Rectal smooth muscle tissue (tissue), 1 donor: Measurements from ENCODE around the gene WRAP53.
"Not testable (repeated sequence)": the region's sequence is repeated elsewhere in the genome, so short reads cannot be mapped to it uniquely, and the experiment has no call there.

ENCODE experiments used
- H3K27ac ChIP-seq: one replicate; pipeline ENCODE4 v1.7.0; 2013; ENCODE audit warnings: low read depth, low read length, inconsistent platforms
- H3K27me3 ChIP-seq: one replicate; pipeline ENCODE4 v1.7.0; 2013; ENCODE audit warnings: low read length; ENCODE audit not compliant: control insufficient read depth, insufficient read depth
- H3K36me3 ChIP-seq: one replicate; pipeline ENCODE4 v1.7.0; 2013; ENCODE audit warnings: low read length; ENCODE audit not compliant: control insufficient read depth, insufficient read depth
- H3K4me1 ChIP-seq: one replicate; pipeline ENCODE4 v1.7.0; 2013; ENCODE audit warnings: low read length; ENCODE audit not compliant: control insufficient read depth, insufficient read depth
- H3K4me3 ChIP-seq: one replicate; pipeline ENCODE4 v1.7.0; 2013; ENCODE audit warnings: low read length
- H3K9ac ChIP-seq: one replicate; pipeline ENCODE4 v1.7.0; 2013; ENCODE audit warnings: low read length

WRAP53 gene

DNA sequence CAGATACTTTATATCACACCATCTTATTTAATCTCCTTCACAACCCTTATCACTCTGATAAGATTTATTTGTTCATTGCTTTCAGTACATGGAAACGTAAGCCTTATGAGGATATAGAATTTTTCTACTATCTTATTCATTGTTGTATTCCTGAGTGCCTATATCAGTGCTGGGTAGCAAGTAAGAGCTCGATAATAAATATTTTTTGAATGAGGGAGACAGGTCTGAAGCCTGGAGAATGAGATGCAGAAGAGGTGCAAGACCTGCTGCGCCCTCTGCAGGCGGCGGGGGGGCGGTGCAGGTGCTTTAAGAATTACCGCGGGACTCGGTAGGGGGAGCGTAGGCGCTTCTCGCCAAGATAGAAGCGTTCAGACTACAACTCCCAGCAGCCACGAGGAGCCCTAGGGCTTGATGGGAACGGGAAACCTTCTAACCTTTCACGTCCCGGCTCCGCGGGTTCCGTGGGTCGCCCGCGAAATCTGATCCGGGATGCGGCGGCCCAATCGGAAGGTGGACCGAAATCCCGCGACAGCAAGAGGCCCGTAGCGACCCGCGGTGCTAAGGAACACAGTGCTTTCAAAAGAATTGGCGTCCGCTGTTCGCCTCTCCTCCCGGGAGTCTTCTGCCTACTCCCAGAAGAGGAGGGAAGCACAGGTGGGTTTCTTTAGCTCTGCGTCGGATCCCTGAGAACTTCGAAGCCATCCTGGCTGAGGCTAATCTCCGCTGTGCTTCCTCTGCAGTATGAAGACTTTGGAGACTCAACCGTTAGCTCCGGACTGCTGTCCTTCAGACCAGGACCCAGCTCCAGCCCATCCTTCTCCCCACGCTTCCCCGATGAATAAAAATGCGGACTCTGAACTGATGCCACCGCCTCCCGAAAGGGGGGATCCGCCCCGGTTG is at the start of gene WRAP53:
Gene WRAP53 (plus strand): TSS at position 570 of the 900 bp plus-strand sequence. CDS start 172 bp downstream, at position 742.
- H3K27ac ChIP-seq: peak within 1 kb of the TSS; percentile 92
- peaks cover 23% of the 10 kb centered on the region for H3K4me1 ChIP-seq
- H3K9ac ChIP-seq: peak within 1 kb of the TSS; percentile 79
- peak within 1 kb of the TSS; percentile 86 for H3K4me3 ChIP-seq
- H3K27me3 ChIP-seq: no peaks in the 10 kb centered on the region
- no peaks in the 10 kb centered on the region for H3K36me3 ChIP-seq

DNA sequence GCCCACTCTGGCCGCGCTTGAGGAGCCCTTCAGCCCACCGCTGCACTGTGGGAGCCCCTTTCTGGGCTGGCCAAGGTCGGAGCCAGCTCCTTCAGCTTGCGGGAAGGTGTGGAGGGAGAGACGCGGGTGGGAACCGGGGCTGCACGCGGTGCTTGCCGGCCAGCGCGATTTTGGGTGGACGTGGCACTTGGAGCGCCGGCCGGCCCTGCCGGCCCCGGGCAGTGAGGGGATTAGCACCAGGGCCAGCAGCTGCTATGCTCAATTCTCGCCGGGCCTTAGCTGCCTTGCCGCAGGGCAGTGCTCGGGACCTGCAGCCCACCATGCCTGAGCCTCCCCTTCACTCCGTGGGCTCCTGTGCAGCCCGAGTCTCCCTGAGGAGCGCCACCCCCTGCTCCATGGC is 47.5 kb upstream of the WRAP53 start:
- Histone ChIP-seq H3K4me3 (no peak overlapping the region), H3K27me3 (no peaks in the 10 kb centered on the region), H3K9ac (no peak overlapping the region), H3K4me1 (no peaks in the 10 kb centered on the region), H3K36me3 (no peaks in the 10 kb centered on the region), H3K27ac (no peak overlapping the region)

DNA sequence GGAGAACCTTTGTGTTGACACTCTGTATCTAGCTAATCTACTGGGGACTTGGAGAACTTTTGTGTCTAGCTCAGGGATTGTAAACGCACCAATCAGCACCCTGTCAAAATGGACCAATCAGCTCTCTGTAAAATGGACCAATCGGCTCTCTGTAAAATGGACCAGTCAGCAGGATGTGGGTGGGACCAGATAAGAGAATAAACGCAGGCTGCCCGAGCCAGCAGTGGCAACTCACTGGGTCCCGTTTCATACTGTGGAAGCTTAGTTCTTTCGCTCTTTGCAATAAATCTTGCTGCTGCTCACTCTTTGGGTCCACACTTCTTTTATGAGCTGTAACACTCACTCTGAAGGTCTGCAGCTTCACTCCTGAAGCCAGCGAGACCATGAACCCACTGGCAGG is 46.6 kb upstream of the WRAP53 start:
- not testable (repeated sequence) for H3K4me1 ChIP-seq

DNA sequence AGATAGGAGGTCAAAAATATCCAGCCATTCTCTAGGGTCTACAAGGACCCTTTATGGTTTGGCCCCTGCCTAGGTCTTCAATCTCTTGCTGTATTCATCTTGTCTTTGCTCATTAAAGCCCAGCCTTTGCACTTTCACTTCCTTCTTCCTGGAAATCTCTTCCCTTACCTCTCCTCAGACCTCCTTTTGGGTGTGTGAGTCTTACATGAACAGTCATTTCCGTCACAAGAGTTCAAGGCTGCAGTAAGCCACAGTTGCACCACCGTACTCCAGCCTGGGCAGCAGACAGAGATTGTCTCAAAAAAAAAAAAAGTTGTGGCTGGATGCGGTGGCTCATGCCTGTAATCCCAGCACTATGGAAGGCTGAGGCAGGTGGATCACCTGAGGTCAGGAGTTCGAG is 43.5 kb upstream of the WRAP53 start:
- Histone ChIP-seq H3K27ac (no peak overlapping the region), H3K27me3 (peaks cover under 1% of the 10 kb centered on the region), H3K36me3 (no peaks in the 10 kb centered on the region), H3K9ac (no peak overlapping the region), H3K4me1 (no peaks in the 10 kb centered on the region), H3K4me3 (no peak overlapping the region)

More for the DNA sequence above, 46.6 kb upstream of the WRAP53 start:
- not testable (repeated sequence) for H3K27ac ChIP-seq, H3K9ac ChIP-seq, H3K27me3 ChIP-seq, H3K4me3 ChIP-seq, H3K36me3 ChIP-seq

DNA sequence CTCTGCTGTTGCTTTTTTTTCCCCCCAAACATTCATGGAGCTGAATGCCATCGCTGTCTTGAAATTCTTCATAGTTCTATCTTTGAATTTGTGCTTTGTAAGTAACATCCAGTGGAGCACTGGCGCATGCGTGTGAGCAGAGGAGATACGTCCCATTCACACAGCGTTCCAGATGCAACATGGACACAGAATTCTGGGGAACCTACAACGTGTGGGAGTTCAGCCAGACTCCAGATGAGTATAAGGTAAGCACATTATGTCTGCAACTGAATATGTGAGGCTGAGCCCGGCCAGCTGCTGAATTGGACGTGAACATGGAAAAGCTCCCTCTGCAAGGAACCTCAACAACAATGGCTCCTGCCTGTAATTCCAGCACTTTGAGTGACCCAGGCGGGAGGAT is 41.8 kb upstream of the WRAP53 start:
- H3K4me1 ChIP-seq: no peaks in the 10 kb centered on the region
- H3K4me3 ChIP-seq: no peak overlapping the region
- no peak overlapping the region for H3K9ac ChIP-seq
- H3K36me3 ChIP-seq: no peaks in the 10 kb centered on the region
- no peak overlapping the region for H3K27ac ChIP-seq
- H3K27me3 ChIP-seq: peaks cover 10% of the 10 kb centered on the region

DNA sequence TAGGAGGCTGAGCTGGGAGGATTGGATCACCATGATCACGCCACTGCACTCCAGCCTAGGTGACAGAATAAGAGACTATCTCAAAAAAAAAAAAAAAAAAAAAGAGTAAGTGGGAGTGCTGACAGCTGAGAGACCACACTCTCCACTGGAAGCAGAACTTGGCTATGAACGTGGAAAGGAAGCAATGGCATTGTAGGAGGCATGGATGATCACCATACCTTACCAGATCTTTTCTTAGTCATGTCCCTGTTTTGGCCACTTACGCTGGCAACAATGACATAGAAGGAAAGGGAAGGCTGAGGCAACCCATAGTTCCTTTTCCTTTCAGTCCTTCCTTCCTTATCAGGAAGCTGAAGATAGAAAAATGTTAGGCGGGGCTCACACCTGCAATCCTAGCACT is 41.3 kb upstream of the WRAP53 start:
- peaks cover 15% of the 10 kb centered on the region for H3K27me3 ChIP-seq
- no peaks in the 10 kb centered on the region for H3K4me1 ChIP-seq

DNA sequence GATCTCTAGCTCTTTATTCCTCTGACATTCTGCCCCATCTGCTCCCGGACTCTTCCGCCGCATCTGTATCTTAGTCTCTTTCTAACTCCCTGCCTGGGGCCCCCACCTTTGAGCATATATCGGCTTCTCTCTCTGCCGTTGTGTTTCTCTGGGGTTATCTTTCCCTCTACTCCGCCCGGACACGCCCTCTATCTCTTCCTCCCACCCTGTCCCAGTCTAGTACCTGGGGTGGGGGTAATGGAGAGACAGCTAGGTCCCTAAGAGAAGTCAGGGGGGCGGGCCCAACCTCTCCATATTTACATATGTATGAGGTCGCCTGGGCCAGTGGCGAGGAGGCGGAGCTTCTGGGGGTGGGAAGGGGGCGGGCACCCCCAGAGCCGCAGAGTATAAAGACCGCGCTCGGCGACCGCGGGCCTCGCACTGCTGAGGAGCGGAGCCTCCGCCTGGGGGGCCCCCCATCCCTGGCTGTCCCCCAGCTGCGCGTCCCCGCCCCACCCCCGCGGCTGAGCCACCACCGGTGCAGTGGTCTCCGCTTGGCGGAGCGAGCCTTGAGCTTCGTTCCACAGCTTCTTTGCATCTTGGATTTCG is 37.7 kb upstream of the WRAP53 start, which contains the start of gene ATP1B2:
Gene ATP1B2 (plus strand): TSS at position 418 of the 588 bp plus-strand sequence. CDS start 593 bp downstream, outside the sequence.
- Histone ChIP-seq H3K4me3 (peak within 1 kb of the TSS; percentile 74), H3K27me3 (peaks cover 16% of the 10 kb centered on the region), H3K9ac (no peak within 1 kb of the TSS), H3K27ac (peak within 1 kb of the TSS; percentile 24), H3K36me3 (no peaks in the 10 kb centered on the region), H3K4me1 (no peaks in the 10 kb centered on the region)

More for the DNA sequence above, 41.3 kb upstream of the WRAP53 start:
- no peak overlapping the region for H3K27ac ChIP-seq
- H3K4me3 ChIP-seq: no peak overlapping the region
- no peaks in the 10 kb centered on the region for H3K36me3 ChIP-seq
- H3K9ac ChIP-seq: no peak overlapping the region

DNA sequence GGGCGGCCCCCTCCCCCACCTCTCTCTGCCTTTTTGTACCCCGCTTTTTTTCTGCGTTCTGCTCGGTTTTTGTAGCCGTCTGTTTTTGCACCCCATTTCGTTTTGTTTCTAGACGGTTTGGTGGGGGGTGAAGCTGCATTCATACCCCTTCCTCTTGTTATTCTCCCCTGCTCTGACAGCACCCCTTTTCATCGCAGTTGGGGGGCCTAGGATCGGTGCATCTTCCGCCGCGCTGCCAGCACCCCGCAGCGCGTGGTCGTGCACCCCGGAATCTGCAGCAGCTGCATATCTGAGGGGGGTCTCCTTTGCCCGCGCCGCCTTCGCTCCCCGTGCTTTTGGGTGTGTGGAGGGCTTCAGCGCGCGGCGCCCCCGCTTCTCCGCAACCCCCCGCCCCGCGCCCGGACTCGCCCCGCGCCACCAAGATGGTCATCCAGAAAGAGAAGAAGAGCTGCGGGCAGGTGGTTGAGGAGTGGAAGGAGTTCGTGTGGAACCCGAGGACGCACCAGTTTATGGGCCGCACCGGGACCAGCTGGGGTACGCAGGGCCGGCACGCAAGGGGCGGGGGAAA is 37.1 kb upstream of the WRAP53 start:
- H3K27ac ChIP-seq: peak overlapping the region; percentile 14
- H3K36me3 ChIP-seq: no peaks in the 10 kb centered on the region
- H3K4me3 ChIP-seq: peak overlapping the region; percentile 74
- peaks cover 16% of the 10 kb centered on the region for H3K27me3 ChIP-seq
- H3K4me1 ChIP-seq: no peaks in the 10 kb centered on the region
- H3K9ac ChIP-seq: no peak overlapping the region

DNA sequence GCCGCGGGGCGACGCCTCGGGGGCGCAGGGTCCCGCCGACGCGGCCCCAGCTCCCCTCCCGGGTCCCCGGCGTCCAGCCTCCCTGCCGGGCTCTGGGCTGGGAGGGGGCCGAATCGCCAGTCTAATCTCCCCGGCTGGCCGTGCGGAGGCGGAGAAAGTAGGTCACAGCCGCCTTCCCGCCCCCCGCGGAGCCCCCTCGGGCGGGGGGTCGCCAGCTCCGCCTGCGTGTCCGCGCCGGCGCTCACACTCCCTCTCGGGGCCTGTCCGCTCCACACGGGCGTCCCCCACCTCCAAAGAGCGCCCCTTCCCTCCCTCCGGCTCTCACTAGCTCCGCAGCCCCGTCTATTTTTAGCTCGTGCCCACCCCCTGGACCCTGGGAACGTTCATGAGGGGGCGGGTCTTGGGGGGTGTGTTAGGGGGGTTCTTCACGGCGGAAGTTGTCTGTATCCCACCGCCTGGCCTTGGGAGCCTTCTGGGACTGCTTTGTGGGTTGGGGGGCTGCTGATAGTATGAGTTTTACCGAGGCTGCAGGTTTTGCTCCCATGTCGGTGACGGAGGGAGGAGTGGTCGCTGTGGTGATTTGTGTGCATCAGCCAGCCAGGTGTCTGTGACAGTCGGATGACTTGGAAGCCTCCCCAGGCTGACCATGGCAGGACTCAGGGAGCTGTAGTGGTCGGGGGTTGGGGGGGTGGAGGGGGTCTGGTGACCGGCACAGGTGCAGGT is 36.5 kb upstream of the WRAP53 start:
- Histone ChIP-seq H3K9ac (no peak overlapping the region), H3K27me3 (peaks cover 16% of the 10 kb centered on the region), H3K4me3 (peak overlapping the region; percentile 74), H3K4me1 (no peaks in the 10 kb centered on the region), H3K36me3 (no peaks in the 10 kb centered on the region), H3K27ac (peak overlapping the region; percentile 24)

DNA sequence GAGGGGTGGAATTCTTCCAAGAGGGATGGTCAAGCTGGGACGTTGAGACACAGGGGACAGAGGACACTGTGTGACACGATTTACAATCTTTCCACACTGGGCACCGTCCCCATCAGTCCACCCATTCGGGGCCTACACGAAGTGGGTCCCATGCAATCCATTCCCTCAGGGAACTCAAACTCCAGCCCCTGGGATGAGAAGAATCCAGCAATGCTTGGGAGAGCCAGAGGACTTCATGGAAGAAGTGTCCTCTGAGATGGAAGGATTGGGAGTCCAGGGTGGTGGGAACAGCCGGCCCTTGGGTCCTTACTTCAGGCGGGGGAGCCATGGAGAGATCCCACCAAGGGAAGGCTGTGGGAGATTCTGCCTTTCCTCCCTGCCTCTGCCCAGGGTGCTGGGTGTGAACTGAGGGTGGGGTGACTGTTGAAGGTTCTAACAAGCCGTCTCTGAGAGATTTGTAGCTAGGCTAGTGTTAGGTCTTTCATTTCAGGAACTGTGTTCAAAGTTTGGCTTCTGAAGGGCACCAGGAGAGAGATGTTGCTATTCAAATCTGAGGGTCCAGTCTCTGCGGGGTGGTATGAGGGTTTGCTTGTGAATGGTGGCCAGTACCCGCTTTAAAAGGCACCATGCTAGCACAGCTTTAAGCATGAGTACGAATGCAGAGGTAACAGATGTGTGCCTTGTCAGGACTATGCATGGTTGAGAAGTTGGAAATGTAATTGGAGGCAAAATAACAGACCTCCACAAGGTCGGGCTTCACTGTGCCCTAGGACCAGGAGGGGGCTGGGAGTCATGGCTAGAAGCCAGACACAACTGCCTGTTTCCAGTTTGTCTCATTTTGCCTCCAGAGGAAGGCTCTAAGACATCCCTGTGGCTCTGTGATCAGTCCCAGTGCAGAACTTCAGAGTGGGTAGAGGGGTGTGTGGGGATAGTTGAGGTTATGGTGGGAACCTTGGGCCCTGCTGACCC is 35.6 kb upstream of the WRAP53 start:
- Histone ChIP-seq H3K4me3 (no peak overlapping the region), H3K36me3 (no peaks in the 10 kb centered on the region), H3K27ac (no peak overlapping the region), H3K27me3 (peaks cover 16% of the 10 kb centered on the region), H3K9ac (no peak overlapping the region), H3K4me1 (no peaks in the 10 kb centered on the region)

DNA sequence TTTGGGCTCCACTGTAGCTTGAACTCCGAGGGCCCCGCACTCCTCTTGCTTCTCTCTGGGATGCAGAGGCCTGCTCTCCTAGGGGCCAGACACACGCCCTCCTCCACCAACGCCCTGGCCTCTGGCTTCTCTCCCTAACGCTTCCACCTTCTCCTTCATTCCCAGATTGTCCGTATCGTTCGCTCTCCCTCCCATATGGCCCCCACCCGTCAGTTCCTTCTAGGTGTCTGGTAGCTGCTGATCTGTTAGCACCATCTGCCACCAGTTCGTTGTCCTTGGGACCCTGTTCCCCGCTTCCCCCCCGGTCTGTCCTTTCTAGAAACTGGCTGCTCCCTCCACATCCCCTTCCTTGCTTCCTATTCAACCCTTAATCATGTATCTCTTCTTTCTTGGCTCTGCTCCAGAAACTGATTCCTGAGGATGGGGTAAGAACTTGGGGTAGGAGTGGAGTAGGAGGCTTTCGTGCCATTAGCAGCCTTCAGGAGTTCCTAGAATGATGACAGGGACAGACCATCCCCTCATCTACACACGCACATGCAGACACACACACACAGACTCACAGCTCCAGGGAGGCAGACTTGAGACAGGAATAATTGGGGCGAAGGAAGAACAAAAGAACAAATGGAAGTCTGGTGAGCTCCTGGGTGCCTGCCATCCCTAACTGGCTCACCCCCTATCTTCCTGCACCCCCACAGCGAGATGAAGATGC is 33.3 kb upstream of the WRAP53 start:
- no peak overlapping the region for H3K4me3 ChIP-seq
- H3K4me1 ChIP-seq: no peaks in the 10 kb centered on the region
- no peak overlapping the region for H3K27ac ChIP-seq

More for the DNA sequence above, 33.3 kb upstream of the WRAP53 start:
- Histone ChIP-seq H3K9ac (no peak overlapping the region), H3K36me3 (no peaks in the 10 kb centered on the region), H3K27me3 (peaks cover 13% of the 10 kb centered on the region)
